Right renal pelvis (tissue), 4 donors: ENCODE data around the gene VPS37C. TPM values are rescaled to one million over a fixed set of nuclear protein-coding genes. Genes with fewer than 3 reads are reported as not detected.

Source experiments
- DNase-seq, 4 donors: peaks; one replicate each; pipeline ENCODE4 v3.0.0-alpha.2; 2013; ENCODE audit warnings: low read depth in 4 of 4, low spot score in 3 of 4, missing footprints in 1 of 4
- polyA plus RNA-seq, 4 donors: library from polyadenylated mRNA; unstranded; fragments of 120-200 nt; gene quantifications; one replicate each; pipeline ENCODE4 v1.2.1, GENCODE V29; 2013; ENCODE audit not compliant: insufficient read length in 4 of 4

Gene VPS37C
- polyA plus RNA-seq, 4 donors = 18.2 to 21.9 (median 19.3) TPM

- no peak for DNase-seq
These were observed 80.1 kb downstream of the VPS37C start for GRCh38 chr11:61080986-61081590.

- DNase-seq = no peak
These were observed 80.7 kb downstream of the VPS37C start for GRCh38 chr11:61080526-61080925.

Other genes with a start within 250 kb of the VPS37C start
- 100 to 1,000 TPM in 1 of 4 donors, 10 to 100 TPM in 3; 83.6 to 104 (median 91.9) TPM for gene TMEM109, start 247.3 kb downstream of the VPS37C start, polyA plus RNA-seq
- 100 to 1,000 TPM in 1 of 4 donors, 10 to 100 TPM in 3; 63.6 to 102 (median 66.0) TPM for gene TMEM132A, start 237.0 kb downstream of the VPS37C start, polyA plus RNA-seq
- 10 to 100 TPM; 19.8 to 25.9 (median 21.0) TPM for gene SLC15A3, start 209.2 kb downstream of the VPS37C start, polyA plus RNA-seq
- gene CD6, start 189.7 kb downstream of the VPS37C start, polyA plus RNA-seq = 1 to 10 TPM in 2 of 4 donors, under 1 TPM in 2; 0.67 to 1.6 (median 1.0) TPM
- gene CD5, start 58.9 kb downstream of the VPS37C start, polyA plus RNA-seq = under 1 TPM in 2 of 4 donors, not detected in 2; 0.06 to 0.23 TPM
- under 1 TPM in 3 of 4 donors, not detected in 1; 0.05 to 0.51 (median 0.22) TPM for gene PGA3, start 42.1 kb upstream of the VPS37C start, polyA plus RNA-seq
- gene PGA4, start 60.9 kb upstream of the VPS37C start, polyA plus RNA-seq = under 1 TPM; 0.19 to 0.87 (median 0.49) TPM
- gene PGA5, start 79.7 kb upstream of the VPS37C start, polyA plus RNA-seq = under 1 TPM in 2 of 4 donors, not detected in 2; 0.18 to 0.35 TPM
- 1 to 10 TPM; 1.9 to 2.6 (median 2.2) TPM for gene VWCE, start 133.9 kb upstream of the VPS37C start, polyA plus RNA-seq
- gene DDB1, start 171.7 kb upstream of the VPS37C start, polyA plus RNA-seq = 100 to 1,000 TPM; 200 to 221 (median 213) TPM
- gene TKFC, start 171.8 kb upstream of the VPS37C start, polyA plus RNA-seq = 10 to 100 TPM; 49.4 to 71.4 (median 58.3) TPM
- 10 to 100 TPM; 24.4 to 30.2 (median 27.9) TPM for gene CYB561A3, start 200.5 kb upstream of the VPS37C start, polyA plus RNA-seq
- gene TMEM138, start 200.9 kb upstream of the VPS37C start, polyA plus RNA-seq = 10 to 100 TPM; 40.1 to 46.2 (median 43.9) TPM
- 10 to 100 TPM; 28.7 to 35.9 (median 32.1) TPM for gene TMEM216, start 231.2 kb upstream of the VPS37C start, polyA plus RNA-seq